GM12892 (cell line): ENCODE measurements around the gene TCERG1.
"Not testable (repeated sequence)": the region's sequence is repeated elsewhere in the genome, so short reads cannot be mapped to it uniquely, and the experiment has no call there.

ENCODE experiments used
- DNase-seq: peaks from one replicate; pipeline ENCODE4 v3.0.0; 2011; ENCODE audit not compliant: insufficient read length
- FAIRE-seq: peaks from 2 replicates; lab custom pipeline; 2011; peaks lifted over from hg19 to GRCh38; lab: Jason Lieb, UNC
- POLR2A ChIP-seq: IDR thresholded peaks from 2 replicates; pipeline ENCODE4 v1.6.1; 2011; ENCODE audit warnings: low read depth, low read length, control low read depth
- POLR2AphosphoS5 ChIP-seq: IDR thresholded peaks from 2 replicates; pipeline ENCODE4 v1.6.1; 2011; ENCODE audit warnings: low read depth, low read length, control low read depth
- TAF1 ChIP-seq: IDR thresholded peaks from 2 replicates; pipeline ENCODE4 v1.6.1; 2011; ENCODE audit warnings: low read depth, mild to moderate bottlenecking, control low read depth, low read length, borderline replicate concordance

TCERG1 gene

DNA sequence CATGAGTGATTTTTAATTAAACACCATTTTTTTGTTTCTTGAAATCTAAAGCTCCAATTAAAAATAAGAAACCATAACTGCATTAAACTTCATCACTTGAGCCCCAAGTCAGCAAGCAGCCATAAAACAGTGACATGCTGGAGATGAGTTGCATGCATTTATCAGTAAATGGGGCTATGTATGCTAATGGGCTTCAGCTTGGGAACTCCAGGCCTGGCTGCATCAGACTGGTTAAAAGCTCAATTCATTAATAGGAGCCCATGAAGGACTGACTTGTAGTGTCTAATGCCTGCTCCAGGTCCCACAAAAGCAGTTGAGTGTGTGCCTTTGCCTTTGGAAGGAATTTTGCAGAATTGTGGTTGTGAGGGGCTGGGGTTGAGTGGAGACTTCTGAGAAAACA lies 102.5 kb downstream of the TCERG1 start:
- DNase-seq (no peak), FAIRE-seq (no peak)
- TF ChIP-seq TAF1, result no peak

DNA sequence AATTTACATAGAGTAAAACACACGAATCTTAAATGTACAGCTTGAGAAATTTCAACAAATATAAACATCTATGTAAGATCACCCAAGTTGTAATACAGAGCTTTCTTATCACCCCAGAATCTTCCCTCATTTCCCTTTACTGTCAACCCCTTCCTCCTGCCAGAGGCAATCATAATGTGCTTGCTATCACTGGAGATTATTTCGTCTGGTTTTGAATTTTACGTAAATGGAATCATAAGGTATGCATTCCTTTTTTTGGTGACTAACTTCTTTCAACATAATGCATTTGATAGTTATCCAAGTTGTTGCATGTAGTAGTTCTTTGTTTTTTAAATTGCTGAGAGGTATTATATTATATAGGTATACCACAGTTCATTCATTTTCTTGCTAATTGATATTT lies 106.3 kb downstream of the TCERG1 start:
- no peak for FAIRE-seq
- DNase-seq, result no peak
- TF ChIP-seq TAF1 (no peak), POLR2AphosphoS5 (no peak), POLR2A (no peak)

DNA sequence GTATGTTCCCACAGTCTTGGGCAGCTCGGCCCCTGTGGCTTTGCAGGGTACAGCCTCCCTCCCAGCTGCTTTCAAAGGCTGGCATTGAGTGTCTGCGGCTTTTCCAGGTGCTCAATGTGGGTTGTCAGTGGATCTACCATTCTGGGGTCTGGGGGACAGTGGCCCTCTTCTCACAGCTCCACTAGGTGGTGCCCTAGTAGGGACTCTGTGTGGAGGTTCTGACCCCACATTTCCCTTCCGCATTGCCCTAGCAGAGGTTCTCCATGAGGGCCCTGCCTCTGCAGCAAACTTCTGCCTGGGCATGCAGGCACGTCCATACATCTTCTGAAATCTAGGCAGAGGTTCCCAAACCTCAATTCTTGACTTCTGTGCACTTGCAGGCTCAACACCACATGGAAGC lies 109.8 kb downstream of the TCERG1 start:
- not testable (repeated sequence) for FAIRE-seq, DNase-seq

DNA sequence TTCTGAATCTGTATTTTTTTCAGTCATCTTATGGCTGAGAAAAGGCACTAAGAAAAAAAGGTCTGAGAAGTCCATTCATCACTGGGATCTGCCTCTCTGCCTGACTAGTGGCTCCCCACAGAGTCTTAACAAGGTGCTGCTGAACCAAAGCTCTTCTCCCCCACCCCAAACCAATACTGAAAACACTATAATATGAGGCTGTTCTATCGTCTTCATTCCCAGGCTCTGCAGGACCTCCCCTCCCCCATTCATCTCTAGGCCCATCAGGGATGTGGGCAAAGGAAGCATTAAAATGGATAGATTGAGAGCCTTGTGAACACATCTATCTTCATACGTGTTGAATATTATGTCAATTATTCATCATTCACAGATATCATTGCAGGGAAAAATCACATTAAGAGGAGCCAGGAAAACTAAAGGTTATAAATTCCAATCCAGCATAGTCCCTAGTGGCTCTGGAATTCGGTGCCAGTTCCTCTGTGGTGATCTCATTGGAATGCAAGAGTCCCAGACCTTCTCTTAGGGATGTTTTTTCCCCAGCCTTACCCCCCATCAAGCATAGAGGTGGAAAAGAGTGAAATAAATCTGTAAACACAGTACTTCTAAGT lies 113.2 kb downstream of the TCERG1 start:
- TF ChIP-seq TAF1, result no peak
- TF ChIP-seq POLR2AphosphoS5, result no peak
- no peak for TF ChIP-seq POLR2A
- DNase-seq (no peak), FAIRE-seq (no peak)
